ENCODE measurements around the gene BRCA2. TPM values are rescaled to one million over a fixed set of nuclear protein-coding genes. Genes with fewer than 3 reads are reported as not detected.
"Not testable (repeated sequence)": the region's sequence is repeated elsewhere in the genome, so short reads cannot be mapped to it uniquely, and the experiment has no call there.

The BRCA2 gene
- total RNA-seq, 1 donor from 2014 or later, result 8.5 TPM

- no peak for TF ChIP-seq CTCF (IDR thresholded peaks at IDR 0.05; ENCODE audit: unreplicated experiment)
- Mint-ChIP-seq H3K27me3 (ENCODE audit: unreplicated experiment) (no peaks in the 10 kb centered on the region), H3K4me3 (ENCODE audit: unreplicated experiment) (no peak overlapping the region), H3K9me3 (ENCODE audit: unreplicated experiment) (no peaks in the 10 kb centered on the region), H3K27ac (ENCODE audit: unreplicated experiment) (peak overlapping the region; percentile 48), H3K36me3 (ENCODE audit: low read depth, unreplicated experiment) (peaks cover 11% of the 10 kb centered on the region), H3K4me1 (ENCODE audit: unreplicated experiment) (no peaks in the 10 kb centered on the region)
- no peak for DNase-seq (ENCODE audit: low spot score)
Observed at GRCh38 chr13:32334671-32335070, 19.4 kb downstream of the BRCA2 start.

GRCh38 chr13:32340914-32341313 lies 25.6 kb downstream of the BRCA2 start:
- DNase-seq (ENCODE audit: low spot score), result no peak
- TF ChIP-seq CTCF (IDR thresholded peaks at IDR 0.05; ENCODE audit: unreplicated experiment), result no peak
- H3K36me3 Mint-ChIP-seq (ENCODE audit: low read depth, unreplicated experiment), result peaks cover 4% of the 10 kb centered on the region
- H3K9me3 Mint-ChIP-seq (ENCODE audit: unreplicated experiment), result no peaks in the 10 kb centered on the region
- H3K27ac Mint-ChIP-seq (ENCODE audit: unreplicated experiment), result no peak overlapping the region
- H3K4me1 Mint-ChIP-seq (ENCODE audit: unreplicated experiment), result no peaks in the 10 kb centered on the region
- H3K4me3 Mint-ChIP-seq (ENCODE audit: unreplicated experiment), result no peak overlapping the region
- H3K27me3 Mint-ChIP-seq (ENCODE audit: unreplicated experiment), result no peaks in the 10 kb centered on the region

- H3K27me3 Mint-ChIP-seq (ENCODE audit: unreplicated experiment), result no peaks in the 10 kb centered on the region
- peaks cover 13% of the 10 kb centered on the region for H3K36me3 Mint-ChIP-seq (ENCODE audit: low read depth, unreplicated experiment)
- DNase-seq (ENCODE audit: low spot score), result no peak
- H3K27ac Mint-ChIP-seq (ENCODE audit: unreplicated experiment), result no peak overlapping the region
- H3K4me1 Mint-ChIP-seq (ENCODE audit: unreplicated experiment), result peaks cover 2% of the 10 kb centered on the region
- no peak for TF ChIP-seq CTCF (IDR thresholded peaks at IDR 0.05; ENCODE audit: unreplicated experiment)
- H3K4me3 Mint-ChIP-seq (ENCODE audit: unreplicated experiment), result no peak overlapping the region
- H3K9me3 Mint-ChIP-seq (ENCODE audit: unreplicated experiment), result no peaks in the 10 kb centered on the region
Observed at GRCh38 chr13:32347651-32348050, 32.3 kb downstream of the BRCA2 start.

- H3K36me3 Mint-ChIP-seq (ENCODE audit: low read depth, unreplicated experiment), result peaks cover 13% of the 10 kb centered on the region
- H3K4me1 Mint-ChIP-seq (ENCODE audit: unreplicated experiment); H3K9me3 Mint-ChIP-seq (ENCODE audit: unreplicated experiment); H3K27ac Mint-ChIP-seq (ENCODE audit: unreplicated experiment); DNase-seq (ENCODE audit: low spot score); H3K27me3 Mint-ChIP-seq (ENCODE audit: unreplicated experiment); H3K4me3 Mint-ChIP-seq (ENCODE audit: unreplicated experiment): not testable (repeated sequence)
Observed at GRCh38 chr13:32350839-32351441, 35.6 kb downstream of the BRCA2 start.

- Mint-ChIP-seq H3K27me3 (ENCODE audit: unreplicated experiment) (no peaks in the 10 kb centered on the region), H3K36me3 (ENCODE audit: low read depth, unreplicated experiment) (peaks cover 8% of the 10 kb centered on the region), H3K4me3 (ENCODE audit: unreplicated experiment) (no peak overlapping the region), H3K4me1 (ENCODE audit: unreplicated experiment) (no peaks in the 10 kb centered on the region), H3K27ac (ENCODE audit: unreplicated experiment) (no peak overlapping the region), H3K9me3 (ENCODE audit: unreplicated experiment) (no peaks in the 10 kb centered on the region)
- DNase-seq (ENCODE audit: low spot score), result no peak
- no peak for TF ChIP-seq CTCF (IDR thresholded peaks at IDR 0.05; ENCODE audit: unreplicated experiment)
Observed at GRCh38 chr13:32354040-32354439, 38.7 kb downstream of the BRCA2 start.

- H3K27me3 Mint-ChIP-seq (ENCODE audit: unreplicated experiment); H3K9me3 Mint-ChIP-seq (ENCODE audit: unreplicated experiment); H3K4me1 Mint-ChIP-seq (ENCODE audit: unreplicated experiment); H3K27ac Mint-ChIP-seq (ENCODE audit: unreplicated experiment); H3K36me3 Mint-ChIP-seq (ENCODE audit: low read depth, unreplicated experiment); DNase-seq (ENCODE audit: low spot score); H3K4me3 Mint-ChIP-seq (ENCODE audit: unreplicated experiment): not testable (repeated sequence)
Observed at GRCh38 chr13:32355935-32356334, 40.6 kb downstream of the BRCA2 start.

Data from endothelial cell (in vitro differentiated cells).